Measurements from ENCODE around the gene APOB. TPM values are rescaled to one million over a fixed set of nuclear protein-coding genes. Genes with fewer than 3 reads are reported as not detected.

Gene APOB
- total RNA-seq, 1 experiment from 2014 or later: not detected

DNA sequence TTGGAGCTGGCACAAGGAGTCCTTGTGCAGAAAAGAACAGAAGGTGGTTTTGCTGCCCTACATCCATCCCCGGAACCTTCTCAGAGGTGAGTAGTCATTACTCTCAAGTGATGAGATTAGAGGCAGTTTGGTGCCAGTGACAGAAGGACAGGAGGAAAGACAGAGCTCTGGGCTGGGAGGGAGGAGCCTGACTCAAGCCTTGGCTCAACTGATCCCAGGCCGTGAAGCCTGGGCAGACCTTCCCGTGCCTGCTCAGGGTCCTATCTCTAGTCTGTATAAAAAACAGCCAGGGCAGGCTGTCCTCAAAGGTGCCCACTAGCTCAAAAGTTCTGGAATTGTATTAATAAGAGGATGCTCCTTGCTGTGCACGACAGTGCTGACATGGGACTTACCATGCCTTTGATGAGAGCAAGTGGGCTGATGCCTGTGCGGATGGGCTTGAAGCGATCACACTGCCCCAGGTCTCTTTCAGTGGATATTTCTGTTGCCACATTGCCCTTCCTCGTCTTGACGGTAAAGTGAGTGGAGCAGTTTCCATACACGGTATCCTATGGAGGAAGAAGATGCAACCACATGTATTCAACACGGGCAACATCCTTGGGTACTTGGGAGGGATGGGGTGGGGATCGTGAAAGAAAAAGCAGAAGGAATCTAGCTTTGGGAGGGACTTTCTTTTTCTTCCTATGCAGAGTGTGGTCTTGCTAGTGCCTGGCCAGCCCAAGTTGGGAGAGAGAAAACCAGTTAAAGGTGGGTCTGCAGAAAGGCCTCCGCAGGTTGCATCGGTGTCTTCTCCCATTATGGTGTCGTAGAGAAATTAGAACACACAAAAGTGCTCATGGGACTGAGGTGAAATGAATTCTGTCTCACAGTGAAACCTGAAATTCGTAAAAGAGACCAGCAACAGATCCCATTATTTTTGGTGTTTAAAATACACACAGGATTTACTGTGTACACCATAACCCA, 6.9 kb downstream of the APOB start:
- intact Hi-C loops (cut with micrococcal nuclease; ENCODE audit: unreplicated experiment): no loop called here
- no peak overlapping the region for H3K27ac ChIP-seq (ENCODE audit: low read depth, low read length, poor library complexity, severe bottlenecking)
- no TSS peak for BruUV-seq (replicated peaks)
- TF ChIP-seq, protein P1, sequence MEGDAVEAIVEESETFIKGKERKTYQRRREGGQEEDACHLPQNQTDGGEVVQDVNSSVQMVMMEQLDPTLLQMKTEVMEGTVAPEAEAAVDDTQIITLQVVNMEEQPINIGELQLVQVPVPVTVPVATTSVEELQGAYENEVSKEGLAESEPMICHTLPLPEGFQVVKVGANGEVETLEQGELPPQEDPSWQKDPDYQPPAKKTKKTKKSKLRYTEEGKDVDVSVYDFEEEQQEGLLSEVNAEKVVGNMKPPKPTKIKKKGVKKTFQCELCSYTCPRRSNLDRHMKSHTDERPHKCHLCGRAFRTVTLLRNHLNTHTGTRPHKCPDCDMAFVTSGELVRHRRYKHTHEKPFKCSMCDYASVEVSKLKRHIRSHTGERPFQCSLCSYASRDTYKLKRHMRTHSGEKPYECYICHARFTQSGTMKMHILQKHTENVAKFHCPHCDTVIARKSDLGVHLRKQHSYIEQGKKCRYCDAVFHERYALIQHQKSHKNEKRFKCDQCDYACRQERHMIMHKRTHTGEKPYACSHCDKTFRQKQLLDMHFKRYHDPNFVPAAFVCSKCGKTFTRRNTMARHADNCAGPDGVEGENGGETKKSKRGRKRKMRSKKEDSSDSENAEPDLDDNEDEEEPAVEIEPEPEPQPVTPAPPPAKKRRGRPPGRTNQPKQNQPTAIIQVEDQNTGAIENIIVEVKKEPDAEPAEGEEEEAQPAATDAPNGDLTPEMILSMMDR (conservative IDR thresholded peaks at IDR 0.05; ENCODE audit: low read depth, low read length): no peak
- TF ChIP-seq EZH2 (IDR thresholded peaks at IDR 0.05; ENCODE audit: borderline replicate concordance, low read depth, low read length, poor library complexity, severe bottlenecking): no peak
- no peaks in the 10 kb centered on the region for H3K4me1 ChIP-seq (ENCODE audit: insufficient read depth, low read length, poor library complexity, severe bottlenecking)
- H3K9me3 ChIP-seq (ENCODE audit: low read depth, low read length, poor library complexity, severe bottlenecking): no peaks in the 10 kb centered on the region
- H3K36me3 ChIP-seq (ENCODE audit: insufficient read depth, low read length, poor library complexity, severe bottlenecking): no peaks in the 10 kb centered on the region
- ChIA-PET CTCF (no interaction called here), POLR2A (ENCODE audit: low non-redundant PET) (no interaction called here)
- H3K27me3 ChIP-seq (replicated peaks; ENCODE audit: insufficient read depth, low read depth, low read length, poor library complexity): peaks cover 49% of the 10 kb centered on the region
- no peak for DNase-seq (ENCODE audit: low spot score)
- H3K4me3 ChIP-seq (ENCODE audit: low read depth, low read length, poor library complexity, severe bottlenecking): no peak overlapping the region

DNA sequence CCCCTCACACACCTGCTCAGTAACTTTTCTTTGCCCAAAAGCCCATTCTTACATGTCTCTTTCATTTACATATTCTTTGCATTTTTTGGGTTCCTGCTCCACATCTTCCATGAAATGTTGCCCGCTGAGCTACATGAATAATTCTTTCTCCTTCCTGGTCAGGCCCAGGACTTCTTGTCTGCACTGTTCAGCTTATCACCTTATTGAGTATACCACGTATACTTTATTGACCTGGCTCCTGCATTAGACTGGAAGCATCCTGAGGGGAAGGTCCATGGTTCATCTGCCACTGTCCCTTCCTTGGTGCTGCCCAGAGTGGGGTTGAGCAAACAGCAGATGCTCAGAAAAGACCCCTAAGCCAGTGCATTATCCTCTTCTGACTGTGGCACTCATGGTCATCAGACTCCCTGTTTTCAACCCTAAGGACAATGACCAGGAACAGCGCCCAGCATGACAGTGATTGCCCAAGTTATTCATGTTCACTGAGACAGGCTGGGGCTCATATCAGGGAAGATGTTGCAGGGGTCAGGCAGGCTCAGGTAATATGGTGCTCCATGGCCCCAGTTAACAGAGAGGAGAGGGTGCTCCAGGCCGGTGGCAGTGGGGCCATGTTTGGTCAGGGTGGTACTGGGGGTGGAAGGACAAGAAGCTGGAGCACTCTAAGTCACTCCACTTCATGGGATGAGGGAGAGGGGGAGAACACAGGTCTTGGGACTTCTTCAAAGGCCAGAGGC, 7.7 kb downstream of the APOB start:
- ChIA-PET POLR2A (ENCODE audit: low non-redundant PET) (no interaction called here), CTCF (no interaction called here)
- intact Hi-C loops (cut with micrococcal nuclease; ENCODE audit: unreplicated experiment): no loop called here
- no peaks in the 10 kb centered on the region for H3K36me3 ChIP-seq (ENCODE audit: insufficient read depth, low read length, poor library complexity, severe bottlenecking)
- TF ChIP-seq, protein P1 (conservative IDR thresholded peaks at IDR 0.05; ENCODE audit: low read depth, low read length): no peak
- TF ChIP-seq EZH2 (IDR thresholded peaks at IDR 0.05; ENCODE audit: borderline replicate concordance, low read depth, low read length, poor library complexity, severe bottlenecking): no peak
- no peak overlapping the region for H3K4me3 ChIP-seq (ENCODE audit: low read depth, low read length, poor library complexity, severe bottlenecking)
- no peak for DNase-seq (ENCODE audit: low spot score)
- no peak overlapping the region for H3K27ac ChIP-seq (ENCODE audit: low read depth, low read length, poor library complexity, severe bottlenecking)
- no peaks in the 10 kb centered on the region for H3K9me3 ChIP-seq (ENCODE audit: low read depth, low read length, poor library complexity, severe bottlenecking)
- H3K27me3 ChIP-seq (replicated peaks; ENCODE audit: insufficient read depth, low read depth, low read length, poor library complexity): peaks cover 42% of the 10 kb centered on the region
- BruUV-seq (replicated peaks): no TSS peak
- H3K4me1 ChIP-seq (ENCODE audit: insufficient read depth, low read length, poor library complexity, severe bottlenecking): no peaks in the 10 kb centered on the region

DNA sequence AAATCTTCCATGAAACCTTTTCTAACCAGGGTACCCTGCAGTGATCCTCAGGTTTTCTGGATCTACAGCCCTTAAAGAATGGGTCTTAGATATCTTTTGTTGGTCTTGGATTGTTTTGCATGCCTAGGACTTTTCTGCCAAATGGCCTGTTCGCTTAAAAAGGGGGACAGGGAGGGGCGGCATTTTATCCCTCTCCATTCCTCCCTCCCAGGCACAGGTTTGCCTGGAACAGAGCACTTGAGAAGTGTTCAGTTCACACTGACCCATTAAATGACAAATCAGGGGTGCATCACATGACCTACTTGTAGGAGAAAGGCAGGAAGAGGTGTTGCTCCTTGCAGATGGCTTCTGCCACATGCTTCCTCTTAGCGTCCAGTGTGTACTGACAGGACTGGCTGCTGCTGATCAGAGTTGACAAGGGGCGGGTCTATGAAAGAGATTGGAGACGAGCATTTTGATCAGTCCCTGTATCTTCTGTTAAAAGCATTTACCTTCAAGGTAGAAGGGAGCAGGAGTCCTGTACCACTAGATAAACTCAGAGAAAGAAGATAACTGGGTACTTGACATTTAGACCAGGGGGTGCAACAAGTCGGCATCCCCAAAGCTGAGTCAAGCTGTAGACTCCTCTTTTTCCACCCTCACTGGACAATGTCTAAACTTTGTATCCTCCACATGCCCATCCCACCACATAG, 8.4 kb downstream of the APOB start:
- intact Hi-C loops (cut with micrococcal nuclease; ENCODE audit: unreplicated experiment): no loop called here
- POLR2A ChIA-PET (ENCODE audit: low non-redundant PET): no interaction called here

More for the DNA sequence above, 8.4 kb downstream of the APOB start:
- TF ChIP-seq, protein P1 (conservative IDR thresholded peaks at IDR 0.05; ENCODE audit: low read depth, low read length): no peak
- no peak for TF ChIP-seq EZH2 (IDR thresholded peaks at IDR 0.05; ENCODE audit: borderline replicate concordance, low read depth, low read length, poor library complexity, severe bottlenecking)
- H3K9me3 ChIP-seq (ENCODE audit: low read depth, low read length, poor library complexity, severe bottlenecking): no peaks in the 10 kb centered on the region
- H3K36me3 ChIP-seq (ENCODE audit: insufficient read depth, low read length, poor library complexity, severe bottlenecking): no peaks in the 10 kb centered on the region
- H3K27me3 ChIP-seq (replicated peaks; ENCODE audit: insufficient read depth, low read depth, low read length, poor library complexity): peaks cover 40% of the 10 kb centered on the region
- no peak overlapping the region for H3K27ac ChIP-seq (ENCODE audit: low read depth, low read length, poor library complexity, severe bottlenecking)
- no TSS peak for BruUV-seq (replicated peaks)
- H3K4me3 ChIP-seq (ENCODE audit: low read depth, low read length, poor library complexity, severe bottlenecking): no peak overlapping the region
- DNase-seq (ENCODE audit: low spot score): no peak
- CTCF ChIA-PET: no interaction called here
- no peaks in the 10 kb centered on the region for H3K4me1 ChIP-seq (ENCODE audit: insufficient read depth, low read length, poor library complexity, severe bottlenecking)
